SK-N-SH (cell line): ENCODE measurements around the gene AWAT2.

ENCODE experiments used
- CHD2 ChIP-seq: fragments of 150-350 bp; IDR thresholded peaks from 2 replicates; pipeline ENCODE4 v1.6.1; 2018; ENCODE audit warnings: low read length; ENCODE audit not compliant: partially characterized antibody
- POLR2AphosphoS5 ChIP-seq: IDR thresholded peaks from 2 replicates; pipeline ENCODE4 v1.6.1; 2012; ENCODE audit warnings: low read depth, low read length
- RAD21 ChIP-seq: IDR thresholded peaks from 2 replicates; pipeline ENCODE4 v1.6.1; 2012; ENCODE audit warnings: mild to moderate bottlenecking, low read length
- RFX5 ChIP-seq: IDR thresholded peaks from 2 replicates; pipeline ENCODE4 v1.6.1; 2012; ENCODE audit warnings: mild to moderate bottlenecking, improper control_type of control experiment, low read length
- TF ChIP-seq, protein P1 (sequence below): fragments of 200-600 bp; sonication (generic); IDR thresholded peaks from 2 replicates; pipeline ENCODE4 v1.6.1; 2017; ENCODE audit warnings: antibody characterized with exemption, mild to moderate bottlenecking, moderate library complexity
- TF ChIP-seq, protein P2 (sequence below): IDR thresholded peaks from 2 replicates; pipeline ENCODE4 v1.6.1; 2012; ENCODE audit warnings: mild to moderate bottlenecking, low read depth, low read length, moderate library complexity

- TF ChIP-seq, protein P1, sequence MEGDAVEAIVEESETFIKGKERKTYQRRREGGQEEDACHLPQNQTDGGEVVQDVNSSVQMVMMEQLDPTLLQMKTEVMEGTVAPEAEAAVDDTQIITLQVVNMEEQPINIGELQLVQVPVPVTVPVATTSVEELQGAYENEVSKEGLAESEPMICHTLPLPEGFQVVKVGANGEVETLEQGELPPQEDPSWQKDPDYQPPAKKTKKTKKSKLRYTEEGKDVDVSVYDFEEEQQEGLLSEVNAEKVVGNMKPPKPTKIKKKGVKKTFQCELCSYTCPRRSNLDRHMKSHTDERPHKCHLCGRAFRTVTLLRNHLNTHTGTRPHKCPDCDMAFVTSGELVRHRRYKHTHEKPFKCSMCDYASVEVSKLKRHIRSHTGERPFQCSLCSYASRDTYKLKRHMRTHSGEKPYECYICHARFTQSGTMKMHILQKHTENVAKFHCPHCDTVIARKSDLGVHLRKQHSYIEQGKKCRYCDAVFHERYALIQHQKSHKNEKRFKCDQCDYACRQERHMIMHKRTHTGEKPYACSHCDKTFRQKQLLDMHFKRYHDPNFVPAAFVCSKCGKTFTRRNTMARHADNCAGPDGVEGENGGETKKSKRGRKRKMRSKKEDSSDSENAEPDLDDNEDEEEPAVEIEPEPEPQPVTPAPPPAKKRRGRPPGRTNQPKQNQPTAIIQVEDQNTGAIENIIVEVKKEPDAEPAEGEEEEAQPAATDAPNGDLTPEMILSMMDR, result no peak
- TF ChIP-seq RFX5 (no peak), POLR2AphosphoS5 (no peak), CHD2 (no peak), RAD21 (no peak)
- TF ChIP-seq, protein P2, sequence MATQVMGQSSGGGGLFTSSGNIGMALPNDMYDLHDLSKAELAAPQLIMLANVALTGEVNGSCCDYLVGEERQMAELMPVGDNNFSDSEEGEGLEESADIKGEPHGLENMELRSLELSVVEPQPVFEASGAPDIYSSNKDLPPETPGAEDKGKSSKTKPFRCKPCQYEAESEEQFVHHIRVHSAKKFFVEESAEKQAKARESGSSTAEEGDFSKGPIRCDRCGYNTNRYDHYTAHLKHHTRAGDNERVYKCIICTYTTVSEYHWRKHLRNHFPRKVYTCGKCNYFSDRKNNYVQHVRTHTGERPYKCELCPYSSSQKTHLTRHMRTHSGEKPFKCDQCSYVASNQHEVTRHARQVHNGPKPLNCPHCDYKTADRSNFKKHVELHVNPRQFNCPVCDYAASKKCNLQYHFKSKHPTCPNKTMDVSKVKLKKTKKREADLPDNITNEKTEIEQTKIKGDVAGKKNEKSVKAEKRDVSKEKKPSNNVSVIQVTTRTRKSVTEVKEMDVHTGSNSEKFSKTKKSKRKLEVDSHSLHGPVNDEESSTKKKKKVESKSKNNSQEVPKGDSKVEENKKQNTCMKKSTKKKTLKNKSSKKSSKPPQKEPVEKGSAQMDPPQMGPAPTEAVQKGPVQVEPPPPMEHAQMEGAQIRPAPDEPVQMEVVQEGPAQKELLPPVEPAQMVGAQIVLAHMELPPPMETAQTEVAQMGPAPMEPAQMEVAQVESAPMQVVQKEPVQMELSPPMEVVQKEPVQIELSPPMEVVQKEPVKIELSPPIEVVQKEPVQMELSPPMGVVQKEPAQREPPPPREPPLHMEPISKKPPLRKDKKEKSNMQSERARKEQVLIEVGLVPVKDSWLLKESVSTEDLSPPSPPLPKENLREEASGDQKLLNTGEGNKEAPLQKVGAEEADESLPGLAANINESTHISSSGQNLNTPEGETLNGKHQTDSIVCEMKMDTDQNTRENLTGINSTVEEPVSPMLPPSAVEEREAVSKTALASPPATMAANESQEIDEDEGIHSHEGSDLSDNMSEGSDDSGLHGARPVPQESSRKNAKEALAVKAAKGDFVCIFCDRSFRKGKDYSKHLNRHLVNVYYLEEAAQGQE, result no peak
Observed at GRCh38 chrX:70026851-70027200, 22.9 kb downstream of the AWAT2 start.
